ENCODE measurements around the gene DDX41.

DDX41 gene

DNA sequence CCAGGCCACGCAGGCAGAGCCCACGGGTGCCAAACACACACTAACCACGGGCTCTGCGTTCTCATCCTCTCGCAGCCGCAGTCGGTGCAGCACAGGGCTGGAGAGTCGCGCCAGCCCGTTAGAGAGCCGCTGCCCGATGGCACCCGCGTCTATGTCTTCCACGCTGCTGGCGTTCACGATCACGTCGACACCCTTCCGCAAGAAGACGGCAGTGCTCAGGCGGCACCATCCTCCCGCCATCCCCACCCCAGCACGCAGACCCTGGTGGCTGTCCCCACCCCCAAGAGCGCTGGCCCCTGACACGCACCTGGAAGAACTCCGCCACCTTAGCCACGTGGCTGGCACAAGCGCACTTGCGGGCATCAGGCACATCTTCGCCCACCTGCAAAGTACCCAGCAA, 49.3 kb downstream of the DDX41 start:
- no peak for DNase-seq

DNA sequence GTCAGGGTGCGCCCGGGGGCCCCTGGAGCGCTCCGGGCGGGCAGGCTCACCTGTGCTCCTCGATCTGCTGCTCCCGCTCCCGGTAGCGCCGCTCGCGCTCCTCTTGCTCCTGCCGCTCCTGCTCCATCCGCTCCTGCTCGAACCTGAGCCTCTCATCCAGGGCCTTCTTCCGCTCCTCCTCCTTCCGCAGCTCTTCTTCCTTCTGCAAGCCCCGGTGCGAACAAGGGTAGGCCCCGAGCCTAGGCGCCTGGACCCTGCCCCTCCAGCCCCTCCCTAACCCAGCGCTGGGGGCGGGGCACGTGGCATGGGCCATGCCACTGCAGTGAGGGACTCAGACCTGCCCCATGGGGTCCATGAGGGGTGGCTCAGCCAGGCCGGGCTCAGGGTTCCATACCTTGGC, 49.9 kb downstream of the DDX41 start:
- no peak for DNase-seq

DNA sequence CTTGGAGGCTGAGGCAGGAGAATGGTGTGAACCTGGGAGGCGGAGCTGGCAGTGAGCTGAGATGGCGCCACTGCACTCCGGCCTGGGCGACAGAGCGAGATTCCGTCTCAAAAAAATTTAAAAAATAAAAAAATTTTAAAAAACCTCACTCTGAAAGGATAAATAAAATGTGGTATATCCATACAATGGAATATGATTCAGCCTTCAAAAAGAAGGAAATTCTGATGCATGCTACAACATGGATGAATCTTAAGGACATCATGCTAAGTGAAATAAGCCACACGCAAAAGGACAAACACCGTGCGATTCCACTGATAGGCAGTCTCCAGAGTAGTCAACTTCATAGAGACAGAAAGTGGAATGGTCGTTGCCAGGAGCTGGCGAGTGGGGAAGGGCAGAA, 51.7 kb downstream of the DDX41 start:
- no peak for DNase-seq

DNA sequence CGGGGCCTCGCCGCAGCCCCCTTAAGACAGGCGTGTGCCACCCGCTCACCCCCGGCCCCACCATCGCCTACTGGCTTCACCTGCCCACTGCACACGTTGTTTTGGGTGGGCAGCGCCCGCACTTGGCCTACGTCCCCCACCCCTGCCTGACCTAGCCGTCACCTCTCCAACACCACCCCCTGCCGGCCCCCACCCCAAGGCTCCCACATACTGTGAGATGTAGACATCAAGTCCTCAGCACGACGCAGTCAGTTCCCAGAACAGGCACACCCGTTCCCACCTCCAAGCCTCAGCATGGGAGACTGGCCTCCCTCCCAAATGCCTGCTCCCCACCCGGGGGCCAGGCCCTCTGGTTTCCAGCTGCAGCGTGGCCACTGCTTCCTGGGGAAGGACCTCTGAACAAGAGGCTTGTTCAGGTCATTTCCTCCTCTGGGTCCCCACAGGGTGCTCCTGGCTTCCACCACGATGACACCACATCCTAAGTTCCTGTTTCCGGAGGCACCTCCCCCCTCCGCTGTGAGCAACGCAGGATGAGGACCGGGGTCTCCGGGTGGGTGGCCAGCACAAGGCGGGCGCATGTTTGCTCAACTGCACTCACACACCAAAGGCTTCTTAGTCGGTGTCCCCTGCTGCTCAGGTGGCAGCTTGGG, 54.6 kb downstream of the DDX41 start:
- no peak for DNase-seq

All from GOT3 (cell line).